H1 (cell line): ENCODE measurements around the gene PKP1. TPM values are rescaled to one million over a fixed set of nuclear protein-coding genes. Genes with fewer than 3 reads are reported as not detected.

Experiments used
- CTCF ChIA-PET: fragments of 300-600 bp; sonication (Branson Sonifier 250); formaldehyde crosslinking; loops from one replicate; lab custom pipeline; 2021; ENCODE audit not compliant: partially characterized antibody; lab: Charles Lee
- POLR2A ChIA-PET: fragments of 300-600 bp; sonication (Branson Sonifier 250); formaldehyde crosslinking; loops from one replicate; lab custom pipeline; 2021; ENCODE audit warnings: inconsistent platforms; ENCODE audit not compliant: partially characterized antibody; lab: Charles Lee
- DNase-seq, 2 experiments: peaks; one replicate each; pipeline versions ENCODE4 v3.0.0 to v3.0.0-alpha.2; 2010 to 2022; ENCODE audit warnings: low spot score in 2 of 2, low read depth in 1 of 2, mixed read lengths in 1 of 2
- FAIRE-seq: peaks from 2 replicates; lab custom pipeline; 2011; peaks lifted over from hg19 to GRCh38; lab: Jason Lieb, UNC
- H2AFZ ChIP-seq: 2 replicates; pipeline ENCODE4 v1.8.1; 2012; ENCODE audit warnings: low read length, inconsistent platforms
- H2AK5ac ChIP-seq: 2 replicates; pipeline ENCODE4 v1.6.1; 2013; ENCODE audit warnings: low read depth, low read length
- H2BK120ac ChIP-seq: replicated peaks from 2 replicates; pipeline ENCODE3; 2013; ENCODE audit warnings: low read depth, low read length, inconsistent platforms
- H2BK12ac ChIP-seq: 2 replicates; pipeline ENCODE4 v1.6.1; 2013; ENCODE audit warnings: low read depth, low read length
- H2BK15ac ChIP-seq: 2 replicates; pipeline ENCODE4 v1.6.1; 2013; ENCODE audit warnings: low read length
- H2BK20ac ChIP-seq: 2 replicates; pipeline ENCODE4 v1.6.1; 2013; ENCODE audit warnings: low read length
- H2BK5ac ChIP-seq: 2 replicates; pipeline ENCODE4 v1.6.1; 2013; ENCODE audit warnings: low read depth, low read length
- H3K14ac ChIP-seq: 2 replicates; pipeline ENCODE4 v1.6.1; 2013; ENCODE audit warnings: inconsistent platforms; ENCODE audit not compliant: insufficient read length
- H3K18ac ChIP-seq: 2 replicates; pipeline ENCODE4 v1.6.1; 2013; ENCODE audit warnings: low read length; ENCODE audit errors: extremely low read depth
- H3K23ac ChIP-seq: 2 replicates; pipeline ENCODE4 v1.6.1; 2013; ENCODE audit warnings: inconsistent platforms; ENCODE audit not compliant: insufficient read length
- H3K23me2 ChIP-seq: 2 replicates; pipeline ENCODE4 v1.6.1; 2013; ENCODE audit warnings: low read depth, low read length
- H3K27ac ChIP-seq: 2 replicates; pipeline ENCODE4 v1.6.1; 2011; ENCODE audit warnings: low read depth, low read length, inconsistent platforms
- H3K27me3 ChIP-seq, 4 experiments: replicated peaks in 1 of 4; 1 replicate in 1 of 4; 2 replicates in 3 of 4; pipeline versions ENCODE4 v1.6.1 to v1.8.1; 2011 to 2013; ENCODE audit warnings: low read length in 3 of 4, mild to moderate bottlenecking in 3 of 4, inconsistent platforms in 2 of 4, mixed read lengths in 2 of 4, moderate library complexity in 1 of 4; ENCODE audit not compliant: control insufficient read depth in 3 of 4, insufficient read depth in 3 of 4; ENCODE audit errors: extremely low read depth in 1 of 4
- H3K36me3 ChIP-seq, 4 experiments: 2 replicates each; pipeline versions ENCODE4 v1.6.1 to v1.8.1; 2011 to 2013; ENCODE audit warnings: mild to moderate bottlenecking in 4 of 4, low read length in 3 of 4, moderate library complexity in 2 of 4, control low read depth in 1 of 4, inconsistent platforms in 1 of 4; ENCODE audit not compliant: insufficient read depth in 4 of 4, control insufficient read depth in 2 of 4
- H3K4ac ChIP-seq: replicated peaks from 2 replicates; pipeline ENCODE3; 2013; ENCODE audit warnings: low read length, low read depth, mixed read lengths, inconsistent platforms; ENCODE audit not compliant: insufficient read length
- H3K4me1 ChIP-seq, 4 experiments: replicated peaks in 1 of 4; 1 replicate in 1 of 4; 2 replicates in 3 of 4; pipeline versions ENCODE4 v1.6.1 to v1.8.1; 2011 to 2013; ENCODE audit warnings: low read length in 3 of 4, inconsistent platforms in 2 of 4, mixed read lengths in 1 of 4; ENCODE audit not compliant: insufficient read depth in 4 of 4, control insufficient read depth in 3 of 4
- H3K4me2 ChIP-seq, 2 experiments: 2 replicates each; pipeline versions ENCODE4 v1.6.1 to v1.8.1; 2011 to 2013; ENCODE audit warnings: low read depth in 2 of 2, low read length in 2 of 2, control low read depth in 1 of 2, inconsistent platforms in 1 of 2, mild to moderate bottlenecking in 1 of 2; ENCODE audit not compliant: insufficient read depth in 1 of 2
- H3K4me3 ChIP-seq, 4 experiments: fragments of 200-600, 300-600 bp in 1 of 4; sonication (generic), shearing (Covaris generic), sonication (Bioruptor Twin) in 1 of 4; 2 replicates each; pipeline versions ENCODE4 v1.5.1 to v1.8.1; 2011 to 2016; ENCODE audit warnings: low read length in 4 of 4, low read depth in 3 of 4, control low read depth in 2 of 4, inconsistent platforms in 2 of 4, mild to moderate bottlenecking in 2 of 4, mixed read lengths in 1 of 4, moderate library complexity in 1 of 4; ENCODE audit not compliant: insufficient read depth in 2 of 4; ENCODE audit errors: extremely low read depth in 1 of 4
- H3K56ac ChIP-seq: replicated peaks from 2 replicates; pipeline ENCODE3; 2013; ENCODE audit warnings: low read depth, mild to moderate bottlenecking, mixed read lengths, low read length, inconsistent platforms; ENCODE audit not compliant: insufficient read length
- H3K79me1 ChIP-seq: 2 replicates; pipeline ENCODE4 v1.6.1; 2013; ENCODE audit warnings: low read depth, low read length, control low read depth
- H3K79me2 ChIP-seq, 2 experiments: 2 replicates each; pipeline versions ENCODE4 v1.6.1 to v1.8.1; 2012 to 2013; ENCODE audit warnings: low read length in 2 of 2, mild to moderate bottlenecking in 2 of 2, inconsistent platforms in 1 of 2; ENCODE audit not compliant: insufficient read depth in 2 of 2, control insufficient read depth in 1 of 2
- H3K9ac ChIP-seq, 4 experiments: replicated peaks in 1 of 4; 1 replicate in 1 of 4; 2 replicates in 3 of 4; pipeline versions ENCODE4 v1.6.1 to v1.8.1; 2011 to 2013; ENCODE audit warnings: low read depth in 3 of 4, low read length in 3 of 4, control low read depth in 2 of 4, mild to moderate bottlenecking in 2 of 4, moderate library complexity in 2 of 4, inconsistent platforms in 1 of 4; ENCODE audit errors: extremely low read depth in 1 of 4
- H3K9me3 ChIP-seq, 2 experiments: 2 replicates each; pipeline versions ENCODE4 v1.6.1 to v1.8.1; 2012 to 2013; ENCODE audit warnings: mild to moderate bottlenecking in 2 of 2, moderate library complexity in 2 of 2, control low read depth in 1 of 2, inconsistent platforms in 1 of 2, low read depth in 1 of 2, low read length in 1 of 2, mixed read lengths in 1 of 2; ENCODE audit not compliant: insufficient read depth in 2 of 2
- H4K20me1 ChIP-seq, 2 experiments: replicated peaks in 1 of 2; 2 replicates each; pipeline versions ENCODE3 to v1.8.1; 2011 to 2013; ENCODE audit warnings: inconsistent platforms in 2 of 2, low read length in 2 of 2, mild to moderate bottlenecking in 1 of 2; ENCODE audit not compliant: insufficient read depth in 2 of 2, control insufficient read depth in 1 of 2
- H4K5ac ChIP-seq: 2 replicates; pipeline ENCODE4 v1.6.1; 2013; ENCODE audit warnings: low read length, low read depth, mixed read lengths, inconsistent platforms; ENCODE audit not compliant: insufficient read length
- H4K8ac ChIP-seq: 2 replicates; pipeline ENCODE4 v1.8.0; 2013; ENCODE audit warnings: mild to moderate bottlenecking, moderate library complexity, low read length, inconsistent platforms; ENCODE audit not compliant: insufficient read depth; ENCODE audit errors: extremely low read depth
- H4K91ac ChIP-seq: replicated peaks from 2 replicates; pipeline ENCODE3; 2013; ENCODE audit warnings: low read length, mixed read lengths, inconsistent platforms; ENCODE audit not compliant: insufficient read length
- JUN ChIP-seq: IDR thresholded peaks from 2 replicates; pipeline ENCODE4 v1.6.1; 2011; ENCODE audit warnings: low read depth, mild to moderate bottlenecking, improper control_type of control experiment, low read length
- SIN3A ChIP-seq, 2 experiments: IDR thresholded peaks in 1 of 2; conservative IDR thresholded peaks in 1 of 2; 2 replicates each; pipeline ENCODE4 v1.6.1; 2011 to 2012; ENCODE audit warnings: low read length in 2 of 2, improper control_type of control experiment in 1 of 2, low read depth in 1 of 2, mild to moderate bottlenecking in 1 of 2
- WGBS, 2 experiments: shearing (Covaris generic) in 1 of 2; methylation state at CpG; one replicate each; pipeline versions ENCODE4 v1.1.6 to v1.1.7; 2013 to 2015; ENCODE audit warnings: low lambda C conversion rate in 2 of 2, mixed read lengths in 2 of 2, inconsistent platforms in 1 of 2, low coverage in 1 of 2, missing lambda C conversion rate in 1 of 2; ENCODE audit not compliant: insufficient replicate concordance in 2 of 2, insufficient coverage in 1 of 2, insufficient read length in 1 of 2; ENCODE audit errors: extremely low coverage in 1 of 2, missing lambda C conversion rate in 1 of 2; 5-methylcytosine and 5-hydroxymethylcytosine counted together
- polyA plus RNA-seq, 7 experiments: library from polyadenylated mRNA; depleted of rRNA in 3 of 7; stranded (reverse) in 5 of 7; unstranded in 2 of 7; fragments of >200 nt in 5 of 7; fragments of 200-250 nt in 2 of 7; gene quantifications; 1 replicate in 5 of 7; 2 replicates in 1 of 7; 4 replicates in 1 of 7; pipeline versions ENCODE4 v1.2.1 to v1.2.3, GENCODE V29; 2011 to 2013; ENCODE audit warnings: missing spikeins in 2 of 7, mixed read lengths in 2 of 7
- total RNA-seq: library from RNA; stranded (reverse); fragmentation: NEBNext Ultra II Directional; extraction: Animal tissue kit (Norgen Biotek cat#: 25700); gene quantifications from 2 replicates; pipeline ENCODE4 v1.2.1, GENCODE V29; 2021

The PKP1 gene
- total and polyA plus RNA-seq, 2 of the 8 experiments (the other 6 are each of a cell fraction or from before 2014, with no cell fraction given) = 0.21 to 0.95 TPM

DNA sequence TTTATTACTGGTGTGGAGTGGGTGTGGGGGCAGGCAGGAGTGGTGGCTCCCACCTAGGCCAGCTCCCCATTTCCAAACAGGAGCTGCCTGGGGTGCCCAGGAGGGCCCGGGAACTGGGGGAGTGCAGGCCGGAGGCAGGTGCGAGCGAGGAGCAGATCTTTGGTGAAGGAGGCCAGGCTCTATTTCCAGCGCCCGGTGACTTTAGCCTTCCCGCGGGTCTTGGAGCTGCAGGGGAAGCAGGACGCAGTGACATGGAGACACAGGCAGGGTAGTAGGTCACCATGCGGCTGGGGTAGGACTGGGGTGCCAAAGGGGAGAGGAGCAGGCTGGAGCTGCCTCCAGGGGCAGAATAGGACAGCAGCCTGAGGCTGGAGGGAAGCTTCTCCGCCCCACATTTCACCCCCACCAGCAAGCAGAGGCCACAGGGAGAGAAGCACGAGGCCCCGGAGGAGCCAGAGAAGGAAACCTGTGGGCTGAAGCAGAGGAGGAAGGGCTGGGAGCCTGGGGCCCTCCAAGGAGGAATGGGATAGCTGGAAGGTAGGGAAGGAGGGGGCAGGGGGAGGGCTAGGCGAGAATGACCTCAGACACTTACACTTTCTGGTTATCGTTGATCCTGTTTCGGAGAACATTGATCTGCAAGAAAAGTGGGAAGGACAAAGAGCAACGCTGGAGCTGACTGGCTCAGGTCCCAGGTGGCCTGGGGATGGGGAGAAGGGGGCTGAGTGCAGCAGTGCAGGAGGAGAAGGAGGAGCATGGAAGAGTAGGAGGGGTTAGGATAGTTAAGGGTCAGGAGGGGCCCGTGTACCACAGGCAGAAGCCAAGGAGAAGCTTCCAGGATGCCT lies 75.9 kb downstream of the PKP1 start:
- Histone ChIP-seq H3K4ac (no peak overlapping the region), H3K27ac (no peak overlapping the region), H2AK5ac (no peak overlapping the region), H2BK20ac (no peak overlapping the region), H4K8ac (no peak overlapping the region), H2BK5ac (no peak overlapping the region), H3K36me3 (no peaks in the 10 kb centered on the region), H3K23me2 (no peaks in the 10 kb centered on the region), H3K79me2 (no peaks in the 10 kb centered on the region), H4K20me1 (no peaks in the 10 kb centered on the region), H4K91ac (no peak overlapping the region), H3K9ac (no peak overlapping the region), H3K23ac (no peak overlapping the region), H2BK120ac (no peak overlapping the region), H3K4me3 (no peak overlapping the region), H2AFZ (no peak overlapping the region), H3K9me3 (no peaks in the 10 kb centered on the region), H3K79me1 (no peaks in the 10 kb centered on the region), H2BK15ac (no peak overlapping the region), H3K4me2 (no peak overlapping the region), H3K27me3 (no peaks in the 10 kb centered on the region), H3K18ac (no peak overlapping the region), H2BK12ac (no peak overlapping the region), H3K14ac (no peak overlapping the region), H3K56ac (no peak overlapping the region), H3K4me1 (peaks cover 0 to 5% (median under 1%) of the 10 kb centered on the region in 4 experiments; a peak in 5 of 7 replicates), H4K5ac (no peak overlapping the region)
- ChIA-PET CTCF (interaction anchor here (0.7 to 14.7 kb wide), 26 partner anchors 8 to 145 kb away, joined by 3 to 275 read pairs (median 5); partner anchors contain the start of genes PKP1 and TNNT2), POLR2A (interaction anchor here (4.4 to 7.7 kb wide), 2 partner anchors 11 to 15 kb away, joined by 24 to 49 read pairs; no protein-coding TSS in a partner anchor)
- DNase-seq (no peak), FAIRE-seq (no peak)
- 88% methylated on average over 18 of the region's 18 CpGs; no CpG with 5 or more reads in 1 of the 2 experiments for WGBS, 2 experiments
- no peak for TF ChIP-seq SIN3A (conservative IDR thresholded peaks at IDR 0.05 in 1 of 2, IDR thresholded peaks at IDR 0.05 in 1 of 2; ENCODE audit: low read depth in 1 of 2, low read length in 2 of 2)
- TF ChIP-seq JUN = no peak
